ENCODE results near the gene CAD. TPM values are rescaled to one million over a fixed set of nuclear protein-coding genes. Genes with fewer than 3 reads are reported as not detected.

Gene CAD
- 10 to 100 TPM; 23.7 to 41.3 TPM for total RNA-seq

GRCh38 chr2:27217173-27218121 is at the start of gene CAD:
TSS of gene CAD (plus strand) at chr2:27217369. CDS start at chr2:27217552, 183 bp downstream.

GRCh38 chr2:27211943-27212625 is 5.1 kb upstream of the CAD start, which contains the start of the genes ATRAID and SLC5A6:
TSS of gene ATRAID (plus strand) at chr2:27212041. CDS start at chr2:27212369, 328 bp downstream.
TSS of gene SLC5A6 (minus strand) at chr2:27212268. CDS start at chr2:27207650, 4,618 bp downstream.

GRCh38 chr2:27262379-27263286 is 45.5 kb downstream of the CAD start, which contains the start of gene SLC30A3:
TSS of gene SLC30A3 (minus strand) at chr2:27263047. CDS start at chr2:27262906, 141 bp downstream.

GRCh38 chr2:27275211-27276150 is 58.3 kb downstream of the CAD start, which contains the start of gene DNAJC5G:
TSS of gene DNAJC5G (plus strand) at chr2:27275433. CDS start at chr2:27276729, 1,296 bp downstream.

GRCh38 chr2:27281855-27282559 is 64.8 kb downstream of the CAD start, which contains the start of gene TRIM54:
TSS of gene TRIM54 (plus strand) at chr2:27282429. CDS start at chr2:27282732, 303 bp downstream.

Other genes with a start within 250 kb of the CAD start
- 1 to 10 TPM; 4.0 to 5.2 TPM for gene MAPRE3, start 246.7 kb upstream of the CAD start, total RNA-seq
- 10 to 100 TPM; 43.7 to 47.6 TPM for gene TMEM214, start 184.4 kb upstream of the CAD start, total RNA-seq
- 10 to 100 TPM; 13.8 to 15.7 TPM for gene AGBL5, start 165.7 kb upstream of the CAD start, total RNA-seq
- 100 to 1,000 TPM; 137 to 193 TPM for gene OST4, start 145.7 kb upstream of the CAD start, total RNA-seq
- 1 to 10 TPM; 4.8 to 8.0 TPM for gene EMILIN1, start 138.8 kb upstream of the CAD start, total RNA-seq
- gene KHK, start 130.6 kb upstream of the CAD start, total RNA-seq: 1 to 10 TPM; 2.8 to 3.7 TPM
- 1 to 10 TPM; 4.7 to 6.2 TPM for gene CGREF1, start 98.2 kb upstream of the CAD start, total RNA-seq
- gene ABHD1, start 93.6 kb upstream of the CAD start, total RNA-seq: under 1 TPM in 1 of 2 donors, not detected in 1; under 0.01 TPM
- gene PREB, start 82.7 kb upstream of the CAD start, total RNA-seq: 10 to 100 TPM; 56.8 to 75.6 TPM
- not detected for gene PRR30, start 78.0 kb upstream of the CAD start, total RNA-seq
- not detected for gene TCF23, start 68.4 kb upstream of the CAD start, total RNA-seq
- gene ATRAID, start 5.3 kb upstream of the CAD start, total RNA-seq: 100 to 1,000 TPM; 150 to 212 TPM
- 10 to 100 TPM; 35.8 to 87.9 TPM for gene SLC5A6, start 5.1 kb upstream of the CAD start, total RNA-seq
- gene SLC30A3, start 45.7 kb downstream of the CAD start, total RNA-seq: under 1 TPM in 1 of 2 donors, not detected in 1; 0.34 TPM
- gene DNAJC5G, start 58.1 kb downstream of the CAD start, total RNA-seq: not detected
- gene TRIM54, start 65.1 kb downstream of the CAD start, total RNA-seq: not detected
- 1 to 10 TPM in 1 of 2 donors, under 1 TPM in 1; 0.67 to 2.1 TPM for gene UCN, start 91.1 kb downstream of the CAD start, total RNA-seq
- 100 to 1,000 TPM in 1 of 2 donors, 10 to 100 TPM in 1; 88.2 to 118 TPM for gene MPV17, start 105.7 kb downstream of the CAD start, total RNA-seq
- 10 to 100 TPM; 45.1 to 57.6 TPM for gene GTF3C2, start 139.4 kb downstream of the CAD start, total RNA-seq
- gene EIF2B4, start 153.0 kb downstream of the CAD start, total RNA-seq: 10 to 100 TPM; 25.5 to 28.6 TPM
- gene SNX17, start 153.2 kb downstream of the CAD start, total RNA-seq: 100 to 1,000 TPM; 109 to 136 TPM
- 1 to 10 TPM; 6.9 to 9.0 TPM for gene ZNF513, start 163.4 kb downstream of the CAD start, total RNA-seq
- 10 to 100 TPM; 48.9 to 98.6 TPM for gene PPM1G, start 192.2 kb downstream of the CAD start, total RNA-seq
- gene NRBP1, start 211.3 kb downstream of the CAD start, total RNA-seq: 10 to 100 TPM; 89.9 to 95.3 TPM
- not detected for gene KRTCAP3, start 225.0 kb downstream of the CAD start, total RNA-seq

Measured in melanocyte of skin (primary cell).